HG03139 (cell line): ENCODE data around the gene ZSWIM3.

Experiments
- ATAC-seq: cut with Tn5 transposase; IDR thresholded peaks from one replicate; pipeline ENCODE4 v1.9.1; 2021; ENCODE audit not compliant: unreplicated experiment

The ZSWIM3 gene

GRCh38 chr20:45832619-45833018 lies 24.8 kb upstream of the ZSWIM3 start:
- no peak for ATAC-seq

DNA sequence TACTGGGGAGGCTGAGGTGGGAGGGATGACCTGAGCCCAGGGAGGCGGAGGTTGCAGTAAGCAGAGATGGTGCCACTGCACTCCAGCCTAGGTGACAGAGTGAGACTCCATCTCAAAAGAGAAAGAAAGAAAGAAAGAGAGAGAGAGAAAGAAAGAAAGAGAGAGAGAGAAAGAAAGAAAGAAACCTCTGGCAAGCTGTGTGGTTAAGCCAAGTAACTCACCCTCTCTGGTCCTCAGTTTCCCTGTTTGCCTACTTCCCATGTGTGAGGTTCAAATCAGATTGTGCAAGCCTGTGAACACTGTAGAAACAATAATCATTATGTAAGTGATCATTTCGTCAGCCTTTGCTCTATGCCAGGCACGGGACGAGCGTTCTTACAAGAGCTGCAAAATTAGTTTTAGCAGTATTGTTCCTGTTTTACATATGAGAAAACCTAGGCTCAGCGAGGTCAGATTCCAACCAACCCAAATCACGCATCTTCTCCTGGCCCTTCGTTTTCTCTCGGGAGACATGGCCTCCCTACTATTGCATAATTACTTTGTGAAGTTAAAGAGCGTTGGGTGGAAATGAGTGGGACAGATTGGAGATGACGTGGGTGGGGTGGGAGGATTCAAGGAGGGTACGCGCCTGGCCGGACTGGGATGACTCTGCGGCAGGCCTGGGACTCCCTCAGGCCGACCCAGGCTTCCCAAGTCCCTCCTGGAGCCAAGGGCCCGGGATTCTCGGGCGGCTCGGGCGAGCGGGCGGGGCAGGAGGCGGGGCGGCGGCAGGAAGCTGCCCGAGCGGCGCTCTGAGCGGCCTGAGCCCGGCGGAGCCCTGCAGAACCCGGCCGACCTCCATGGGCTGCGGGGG lies 24.2 kb upstream of the ZSWIM3 start, which contains the start of gene SNX21:
Gene SNX21, plus strand, starts transcription at position 770 of the 853 bp plus-strand sequence. CDS start 121 bp downstream, outside the sequence.
- no peak for ATAC-seq

DNA sequence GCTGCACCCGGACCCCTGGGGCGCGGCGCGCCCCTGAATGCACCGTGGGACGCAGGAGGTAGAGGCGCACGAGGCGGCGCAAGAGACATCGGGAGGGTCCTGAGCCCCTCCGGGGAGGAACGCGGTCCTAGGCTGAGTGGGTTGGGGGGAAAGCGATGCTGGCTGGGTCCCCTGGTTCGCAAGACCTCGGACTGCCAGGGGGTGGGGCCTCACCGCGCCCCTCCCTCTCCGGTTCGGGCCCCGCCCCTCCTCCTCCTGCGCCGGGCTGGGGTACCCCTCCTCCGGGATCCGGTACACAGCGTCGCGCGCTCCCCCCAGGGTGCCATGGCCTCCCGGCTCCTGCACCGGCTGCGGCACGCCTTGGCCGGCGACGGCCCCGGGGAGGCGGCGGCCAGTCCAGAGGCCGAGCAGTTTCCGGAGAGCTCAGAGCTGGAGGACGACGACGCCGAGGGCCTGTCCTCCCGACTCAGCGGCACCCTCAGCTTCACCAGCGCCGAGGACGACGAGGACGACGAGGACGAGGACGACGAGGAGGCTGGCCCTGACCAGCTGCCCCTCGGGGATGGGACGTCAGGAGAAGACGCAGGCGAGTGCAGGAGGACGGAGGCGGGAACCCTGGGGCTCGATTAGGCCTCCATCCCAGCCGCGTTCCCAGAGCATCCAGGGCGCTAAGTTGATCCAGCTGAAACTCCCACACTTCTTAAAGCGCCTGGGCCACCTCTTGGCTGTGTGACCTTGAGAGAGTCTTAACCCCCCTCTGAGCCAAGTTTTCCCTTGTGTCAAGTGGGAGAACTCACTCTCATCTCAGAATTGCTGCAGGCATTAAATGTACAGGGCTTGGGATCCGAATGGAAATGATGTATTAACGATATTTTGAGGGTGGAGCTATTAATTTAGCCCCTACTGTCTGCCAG lies 23.3 kb upstream of the ZSWIM3 start:
- ATAC-seq, result no peak

GRCh38 chr20:45834797-45835161 lies 22.6 kb upstream of the ZSWIM3 start:
- ATAC-seq, result no peak

GRCh38 chr20:45835329-45835765 lies 22.1 kb upstream of the ZSWIM3 start:
- no peak for ATAC-seq

DNA sequence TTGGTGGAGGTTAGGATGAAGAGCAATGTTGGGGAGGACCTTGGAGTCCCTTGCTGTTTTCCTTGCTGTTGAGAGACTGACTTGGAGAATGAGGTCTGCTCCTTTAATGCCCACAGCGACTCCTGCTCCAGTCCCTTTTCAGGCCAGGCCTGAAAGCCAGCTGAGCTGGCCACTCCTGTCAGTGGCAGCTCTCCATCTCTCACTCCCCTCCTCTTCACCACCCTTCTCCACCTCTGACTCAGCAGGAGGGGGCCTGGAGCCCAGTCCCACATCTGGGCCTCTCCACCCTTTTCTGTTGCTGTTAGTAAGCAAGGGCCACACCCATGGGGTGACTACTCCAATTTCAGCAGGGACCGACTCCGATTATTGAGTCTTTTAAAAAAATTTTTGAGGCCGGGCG lies 21.6 kb upstream of the ZSWIM3 start:
- ATAC-seq, result no peak

DNA sequence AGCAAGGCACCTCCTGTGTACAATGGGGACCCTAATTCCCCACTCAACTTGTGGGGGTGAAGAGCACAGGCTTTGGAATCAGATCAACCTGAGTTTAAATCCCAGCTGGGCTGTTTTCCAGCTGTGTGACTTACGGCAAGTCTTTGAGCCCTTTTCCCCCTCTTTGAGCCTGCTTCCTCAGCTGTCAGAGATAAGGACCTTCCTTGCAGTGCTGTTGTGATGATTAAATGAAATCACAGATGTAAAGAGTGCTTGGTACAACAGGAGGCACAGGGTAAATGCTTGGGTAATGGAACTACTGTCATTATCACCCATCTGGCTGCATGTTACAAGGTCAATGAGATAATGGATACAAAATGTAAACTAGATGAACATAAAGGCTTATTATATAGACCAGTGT lies 20.6 kb upstream of the ZSWIM3 start:
- no peak for ATAC-seq

GRCh38 chr20:45840700-45841198 lies 16.7 kb upstream of the ZSWIM3 start:
- no peak for ATAC-seq

GRCh38 chr20:45841407-45842129 lies 15.8 kb upstream of the ZSWIM3 start:
- ATAC-seq, result no peak

- ATAC-seq, result no peak
These were observed 15.1 kb upstream of the ZSWIM3 start for GRCh38 chr20:45842169-45842812.

GRCh38 chr20:45843506-45843905 lies 13.9 kb upstream of the ZSWIM3 start:
- ATAC-seq, result no peak

DNA sequence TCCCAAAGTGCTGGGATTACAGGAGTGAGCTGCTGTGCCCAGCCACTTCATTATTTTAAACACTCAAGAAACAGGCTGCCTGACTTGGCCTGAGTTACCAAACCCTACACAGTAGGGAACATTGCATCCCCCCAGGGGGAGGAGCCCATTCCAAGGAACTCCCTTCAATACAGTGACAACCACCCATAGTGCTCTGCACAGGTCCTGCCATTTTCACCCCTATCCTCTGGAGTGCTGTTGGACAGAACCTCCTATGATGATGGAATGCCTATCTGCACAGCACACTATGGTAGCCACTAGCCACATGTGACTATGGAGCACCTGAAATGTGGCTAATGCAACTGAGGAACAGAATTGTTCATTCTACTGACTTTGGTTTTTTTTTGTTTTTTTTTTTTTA lies 12.0 kb upstream of the ZSWIM3 start:
- ATAC-seq, result no peak

DNA sequence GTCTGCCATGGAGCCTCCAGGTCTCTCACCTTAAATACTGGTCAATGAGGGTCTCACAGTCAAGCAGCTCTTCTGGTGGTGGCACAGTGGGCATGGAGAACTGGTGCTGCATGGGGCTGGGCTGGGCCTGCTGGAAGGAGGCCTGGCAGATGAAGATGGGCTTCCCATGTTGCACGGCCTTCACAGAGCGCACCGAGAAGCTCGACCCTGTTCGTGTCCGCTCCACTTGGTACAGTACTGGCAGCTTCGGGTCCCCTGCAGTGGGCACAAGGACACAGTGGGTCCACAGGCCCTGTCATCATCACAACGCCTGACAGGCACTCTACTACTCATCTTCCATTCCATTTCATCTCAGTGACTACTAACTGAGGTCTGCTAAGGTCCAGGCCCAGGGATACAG lies 9.0 kb upstream of the ZSWIM3 start:
- ATAC-seq, result no peak

GRCh38 chr20:45848969-45849582 lies 8.3 kb upstream of the ZSWIM3 start:
- ATAC-seq, result no peak

- no peak for ATAC-seq
These were observed 7.2 kb upstream of the ZSWIM3 start for GRCh38 chr20:45850238-45850637.

DNA sequence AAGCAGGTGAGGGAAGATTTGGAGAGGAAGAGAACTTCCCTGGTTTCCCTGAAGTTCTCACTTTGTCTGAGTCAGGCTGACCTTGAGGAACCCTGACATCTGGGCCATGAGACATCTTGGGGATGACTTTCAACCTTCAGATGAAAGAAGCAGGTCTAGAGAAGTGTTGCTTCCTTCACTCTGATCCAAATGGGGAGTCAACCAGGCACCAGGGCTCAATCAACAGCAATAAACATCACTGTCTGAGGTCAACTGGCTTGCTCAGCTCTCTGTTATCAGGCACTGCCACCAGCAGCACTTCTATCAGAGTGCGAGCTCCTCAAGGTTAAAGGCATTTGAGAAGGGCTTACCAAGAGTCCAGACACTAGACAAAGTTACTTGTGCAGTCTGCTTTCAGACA lies 6.5 kb upstream of the ZSWIM3 start:
- ATAC-seq, result no peak

- ATAC-seq, result no peak
These were observed 5.9 kb upstream of the ZSWIM3 start for GRCh38 chr20:45851501-45851900.

- no peak for ATAC-seq
These were observed 5.1 kb upstream of the ZSWIM3 start for GRCh38 chr20:45852326-45852725.

DNA sequence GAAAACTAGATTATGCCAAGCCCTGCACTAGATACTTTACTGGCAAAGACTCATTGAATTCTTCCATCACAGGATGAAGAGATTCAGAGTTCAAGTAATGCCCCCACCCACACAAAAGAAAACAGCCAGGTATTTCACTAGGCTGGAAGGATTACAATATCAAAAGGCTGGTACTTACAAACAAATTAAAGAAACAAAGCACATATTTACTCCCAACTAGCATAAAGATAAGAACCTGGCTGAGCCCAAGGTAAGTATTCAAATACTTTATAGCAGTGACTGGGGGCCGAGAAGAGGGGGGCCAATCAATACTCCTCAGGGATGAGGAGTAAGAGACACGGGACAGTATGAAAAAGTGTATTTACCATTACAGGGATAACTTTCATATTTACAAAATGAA lies 3.9 kb upstream of the ZSWIM3 start:
- ATAC-seq, result no peak

DNA sequence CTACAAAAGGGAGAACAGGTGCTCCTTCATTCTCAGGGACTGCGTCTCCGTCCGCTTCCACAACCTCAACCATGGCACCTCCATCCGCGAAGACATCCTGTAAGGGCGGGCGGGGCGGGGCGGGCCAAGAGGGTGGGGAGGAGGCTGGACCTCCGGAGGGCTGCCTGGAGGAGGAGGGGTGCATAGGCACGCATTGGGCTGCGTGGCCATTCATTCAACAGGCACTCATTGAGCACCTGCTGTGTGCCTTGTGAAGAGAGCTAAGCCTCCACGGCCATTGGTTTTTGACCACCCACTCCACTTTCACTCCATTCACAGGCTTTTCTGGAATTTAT lies 435 bp downstream of the ZSWIM3 start:
- ATAC-seq, result peak; percentile 28
